OCI-LY7 (cell line): Measurements from ENCODE around the gene ETS2. TPM values are rescaled to one million over a fixed set of nuclear protein-coding genes. Genes with fewer than 3 reads are reported as not detected.

Source experiments
- BruUV-seq: library from RNA; stranded (reverse); fragments of 400-500 nt; replicated peaks from 2 replicates; lab custom pipeline; 2021; lab: Mats Ljungman, UMichigan
- CTCF ChIA-PET: fragments of 300-600 bp; sonication (Branson Sonifier 250); formaldehyde crosslinking; loops from one replicate; lab custom pipeline; 2022; ENCODE audit warnings: antibody characterized with exemption; ENCODE audit not compliant: unreplicated experiment; lab: Charles Lee
- POLR2A ChIA-PET: fragments of 300-600 bp; sonication (Branson Sonifier 250); formaldehyde crosslinking; loops from one replicate; lab custom pipeline; 2022; ENCODE audit warnings: antibody characterized with exemption; lab: Charles Lee
- DNase-seq: peaks from one replicate; pipeline ENCODE4 v3.0.0-alpha.2; 2015; ENCODE audit warnings: low spot score
- H2AFZ ChIP-seq: fragments of 200-600 bp; sonication (generic), shearing (Covaris generic); 2 replicates; pipeline ENCODE4 v1.6.1; 2014; ENCODE audit warnings: mild to moderate bottlenecking, antibody characterized with exemption, low read length, moderate library complexity
- H3K27ac ChIP-seq: fragments of 200-600 bp; sonication (generic); 2 replicates; pipeline ENCODE4 v1.5.1; 2014; ENCODE audit warnings: mixed run types, low read depth, mild to moderate bottlenecking, moderate library complexity, low read length, inconsistent platforms; ENCODE audit not compliant: poor library complexity, severe bottlenecking
- H3K36me3 ChIP-seq: fragments of 200-600 bp; sonication (generic); 2 replicates; pipeline ENCODE4 v1.6.1; 2014; ENCODE audit warnings: mild to moderate bottlenecking, antibody characterized with exemption, low read length, moderate library complexity, mixed read lengths; ENCODE audit not compliant: insufficient read depth
- H3K4me1 ChIP-seq: fragments of 200-600 bp; sonication (generic); 2 replicates; pipeline ENCODE4 v1.5.1; 2014; ENCODE audit warnings: mild to moderate bottlenecking, low read length; ENCODE audit not compliant: insufficient read depth, poor library complexity, severe bottlenecking
- H3K4me2 ChIP-seq: fragments of 200-600 bp; sonication (generic); 2 replicates; pipeline ENCODE4 v1.6.1; 2014; ENCODE audit warnings: mild to moderate bottlenecking, low read length
- H3K4me3 ChIP-seq: fragments of 200-600 bp; sonication (generic); 2 replicates; pipeline ENCODE4 v1.5.1; 2014; ENCODE audit warnings: mild to moderate bottlenecking, low read depth, low read length; ENCODE audit not compliant: poor library complexity, severe bottlenecking
- H3K79me2 ChIP-seq: fragments of 200-600 bp; sonication (generic); 2 replicates; pipeline ENCODE4 v1.6.1; 2016; ENCODE audit warnings: low read depth, mild to moderate bottlenecking, low read length, moderate library complexity, mixed read lengths; ENCODE audit not compliant: insufficient read depth
- H3K9me2 ChIP-seq: fragments of 200-600 bp; sonication (generic); 2 replicates; pipeline ENCODE4 v1.6.1; 2016; ENCODE audit warnings: mild to moderate bottlenecking, low read length, mixed read lengths; ENCODE audit not compliant: insufficient read depth
- H3K9me3 ChIP-seq: fragments of 200-600 bp; sonication (generic); 2 replicates; pipeline ENCODE4 v1.6.1; 2014; ENCODE audit warnings: mild to moderate bottlenecking, mixed run types, low read length, mixed read lengths
- H4K20me1 ChIP-seq: fragments of 200-600 bp; sonication (generic); 2 replicates; pipeline ENCODE4 v1.6.1; 2014; ENCODE audit warnings: mild to moderate bottlenecking, antibody characterized with exemption, low read length, moderate library complexity, mixed read lengths; ENCODE audit not compliant: insufficient read depth
- CTCF ChIP-seq: fragments of 200-600 bp; sonication (generic); conservative IDR thresholded peaks from 2 replicates; pipeline ENCODE4 v1.5.1; 2014; ENCODE audit warnings: mild to moderate bottlenecking, antibody characterized with exemption, low read length, moderate library complexity, mixed read lengths
- EZH2phosphoT487 ChIP-seq: fragments of 200-600 bp; sonication (generic); IDR thresholded peaks from 2 replicates; pipeline ENCODE4 v1.6.1; 2018; ENCODE audit warnings: low read depth, borderline replicate concordance, mild to moderate bottlenecking, mixed run types, antibody characterized with exemption, low read length, moderate library complexity, mixed read lengths
- intact Hi-C: fragments of 100-400 bp; cut with micrococcal nuclease; formaldehyde crosslinking; loops from one replicate; pipeline ENCODE4 v1.10.0; 2022; ENCODE audit not compliant: unreplicated experiment
- total RNA-seq, 2 experiments: library from RNA; depleted of rRNA in 1 of 2; stranded (reverse); fragments of >200 nt in 1 of 2; shearing (Covaris generic) in 1 of 2; gene quantifications; 2 replicates each; pipeline ENCODE4 v1.2.3, GENCODE V29; 2014 to 2022

Gene ETS2
- total RNA-seq, 2 experiments from 2014 or later = 9.8 to 24.1 TPM

DNA sequence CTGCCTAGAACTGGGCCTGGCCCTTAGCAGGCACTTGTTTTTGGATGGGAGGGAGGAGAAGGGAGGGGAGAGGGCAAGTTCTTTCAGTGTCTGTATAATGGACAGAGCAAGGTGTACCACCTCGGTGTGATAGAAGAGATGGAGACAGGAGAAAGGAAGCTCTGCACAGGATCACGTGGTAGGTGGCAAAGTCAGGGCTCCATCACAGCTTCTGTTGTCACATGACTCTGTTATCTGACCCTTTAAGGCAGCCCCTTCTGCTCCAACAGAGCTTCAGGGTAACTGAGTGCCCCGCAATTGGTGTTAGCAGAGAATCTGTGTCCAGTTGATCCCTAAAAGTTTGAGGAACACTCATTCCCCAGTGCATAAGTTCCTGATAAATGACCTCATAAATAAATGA is 16.5 kb upstream of the ETS2 start:
- Histone ChIP-seq H3K4me3 (no peak overlapping the region), H3K36me3 (no peaks in the 10 kb centered on the region), H3K4me1 (peaks cover 25% of the 10 kb centered on the region), H3K4me2 (no peak overlapping the region), H3K79me2 (no peaks in the 10 kb centered on the region), H2AFZ (no peak overlapping the region), H3K9me2 (no peaks in the 10 kb centered on the region), H3K27ac (no peak overlapping the region), H4K20me1 (no peaks in the 10 kb centered on the region), H3K9me3 (no peaks in the 10 kb centered on the region)
- TF ChIP-seq EZH2phosphoT487 (no peak), CTCF (no peak)
- DNase-seq = no peak
- ChIA-PET POLR2A (interaction anchor here (0.6 to 0.9 kb wide), 2 partner anchors 20 to 34 kb away, joined by 3 read pairs; no protein-coding TSS in a partner anchor), CTCF (no interaction called here)
- intact Hi-C loops = no loop called here
- BruUV-seq = no TSS peak

- H3K9me3 ChIP-seq = no peaks in the 10 kb centered on the region
- TF ChIP-seq CTCF = no peak
- TF ChIP-seq EZH2phosphoT487 = no peak
- intact Hi-C loops = no loop called here
- H3K27ac ChIP-seq = no peak overlapping the region
- no peak overlapping the region for H3K4me3 ChIP-seq
- ChIA-PET POLR2A (interaction anchor here (0.9 kb wide), 1 partner anchor 21 kb away, joined by 3 read pairs; no protein-coding TSS in a partner anchor), CTCF (no interaction called here)
- H3K79me2 ChIP-seq = no peaks in the 10 kb centered on the region
- H3K4me2 ChIP-seq = no peak overlapping the region
- no TSS peak for BruUV-seq
- H3K9me2 ChIP-seq = no peaks in the 10 kb centered on the region
- H4K20me1 ChIP-seq = no peaks in the 10 kb centered on the region
- no peaks in the 10 kb centered on the region for H3K36me3 ChIP-seq
- DNase-seq = no peak
- H3K4me1 ChIP-seq = peaks cover 25% of the 10 kb centered on the region
- no peak overlapping the region for H2AFZ ChIP-seq
Observed at GRCh38 chr21:38790059-38790458, 15.7 kb upstream of the ETS2 start.

GRCh38 chr21:38790961-38791360 is 14.8 kb upstream of the ETS2 start:
- peaks cover 23% of the 10 kb centered on the region for H3K4me1 ChIP-seq
- no peak overlapping the region for H3K4me3 ChIP-seq
- H3K9me3 ChIP-seq = no peaks in the 10 kb centered on the region
- DNase-seq = no peak
- CTCF ChIA-PET = no interaction called here
- no peak overlapping the region for H3K4me2 ChIP-seq
- no peak for TF ChIP-seq EZH2phosphoT487
- TF ChIP-seq CTCF = no peak
- BruUV-seq = no TSS peak
- H3K36me3 ChIP-seq = no peaks in the 10 kb centered on the region
- intact Hi-C loops = no loop called here
- H3K27ac ChIP-seq = no peak overlapping the region
- H3K9me2 ChIP-seq = no peaks in the 10 kb centered on the region
- POLR2A ChIA-PET = no interaction called here
- H2AFZ ChIP-seq = peak overlapping the region; percentile 55
- no peaks in the 10 kb centered on the region for H4K20me1 ChIP-seq
- no peaks in the 10 kb centered on the region for H3K79me2 ChIP-seq
